ENCODE measurements around the gene LHFPL3.

LHFPL3 gene

DNA sequence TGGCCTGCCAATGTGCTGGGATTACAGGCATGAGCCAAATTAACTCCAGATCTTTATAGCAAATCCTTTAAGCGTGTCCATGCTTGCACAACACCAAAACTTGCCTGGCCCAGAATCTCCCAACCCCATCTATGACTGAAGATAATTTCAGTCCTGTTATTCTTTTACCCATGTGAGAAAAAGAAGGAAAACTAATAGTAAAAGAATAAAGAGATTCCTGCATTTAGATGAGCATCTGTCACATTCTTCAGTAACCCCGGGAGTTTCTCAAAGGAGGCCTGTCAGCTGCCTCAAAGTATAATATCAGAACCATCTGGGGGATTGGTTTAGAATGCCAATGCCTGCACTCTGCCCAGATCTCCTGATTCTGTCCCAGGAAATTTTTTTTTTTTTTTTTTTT lies 527.5 kb downstream of the LHFPL3 start:
- TF ChIP-seq, protein P1, sequence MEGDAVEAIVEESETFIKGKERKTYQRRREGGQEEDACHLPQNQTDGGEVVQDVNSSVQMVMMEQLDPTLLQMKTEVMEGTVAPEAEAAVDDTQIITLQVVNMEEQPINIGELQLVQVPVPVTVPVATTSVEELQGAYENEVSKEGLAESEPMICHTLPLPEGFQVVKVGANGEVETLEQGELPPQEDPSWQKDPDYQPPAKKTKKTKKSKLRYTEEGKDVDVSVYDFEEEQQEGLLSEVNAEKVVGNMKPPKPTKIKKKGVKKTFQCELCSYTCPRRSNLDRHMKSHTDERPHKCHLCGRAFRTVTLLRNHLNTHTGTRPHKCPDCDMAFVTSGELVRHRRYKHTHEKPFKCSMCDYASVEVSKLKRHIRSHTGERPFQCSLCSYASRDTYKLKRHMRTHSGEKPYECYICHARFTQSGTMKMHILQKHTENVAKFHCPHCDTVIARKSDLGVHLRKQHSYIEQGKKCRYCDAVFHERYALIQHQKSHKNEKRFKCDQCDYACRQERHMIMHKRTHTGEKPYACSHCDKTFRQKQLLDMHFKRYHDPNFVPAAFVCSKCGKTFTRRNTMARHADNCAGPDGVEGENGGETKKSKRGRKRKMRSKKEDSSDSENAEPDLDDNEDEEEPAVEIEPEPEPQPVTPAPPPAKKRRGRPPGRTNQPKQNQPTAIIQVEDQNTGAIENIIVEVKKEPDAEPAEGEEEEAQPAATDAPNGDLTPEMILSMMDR (IDR thresholded peaks at IDR 0.05) = no peak
- H3K4me3 ChIP-seq (ENCODE audit: low read depth in 1 of 2, low read length in 1 of 2) = no peak overlapping the region
- no peaks in the 10 kb centered on the region for H3K9me3 ChIP-seq
- no peaks in the 10 kb centered on the region for H3K27me3 ChIP-seq
- H3K36me3 ChIP-seq = no peaks in the 10 kb centered on the region
- H3K4me1 ChIP-seq (ENCODE audit: control insufficient read depth in 1 of 2, insufficient read depth in 1 of 2, low read depth in 1 of 2, low read length in 1 of 2) = no peaks in the 10 kb centered on the region
- no peak overlapping the region for H3K27ac ChIP-seq

DNA sequence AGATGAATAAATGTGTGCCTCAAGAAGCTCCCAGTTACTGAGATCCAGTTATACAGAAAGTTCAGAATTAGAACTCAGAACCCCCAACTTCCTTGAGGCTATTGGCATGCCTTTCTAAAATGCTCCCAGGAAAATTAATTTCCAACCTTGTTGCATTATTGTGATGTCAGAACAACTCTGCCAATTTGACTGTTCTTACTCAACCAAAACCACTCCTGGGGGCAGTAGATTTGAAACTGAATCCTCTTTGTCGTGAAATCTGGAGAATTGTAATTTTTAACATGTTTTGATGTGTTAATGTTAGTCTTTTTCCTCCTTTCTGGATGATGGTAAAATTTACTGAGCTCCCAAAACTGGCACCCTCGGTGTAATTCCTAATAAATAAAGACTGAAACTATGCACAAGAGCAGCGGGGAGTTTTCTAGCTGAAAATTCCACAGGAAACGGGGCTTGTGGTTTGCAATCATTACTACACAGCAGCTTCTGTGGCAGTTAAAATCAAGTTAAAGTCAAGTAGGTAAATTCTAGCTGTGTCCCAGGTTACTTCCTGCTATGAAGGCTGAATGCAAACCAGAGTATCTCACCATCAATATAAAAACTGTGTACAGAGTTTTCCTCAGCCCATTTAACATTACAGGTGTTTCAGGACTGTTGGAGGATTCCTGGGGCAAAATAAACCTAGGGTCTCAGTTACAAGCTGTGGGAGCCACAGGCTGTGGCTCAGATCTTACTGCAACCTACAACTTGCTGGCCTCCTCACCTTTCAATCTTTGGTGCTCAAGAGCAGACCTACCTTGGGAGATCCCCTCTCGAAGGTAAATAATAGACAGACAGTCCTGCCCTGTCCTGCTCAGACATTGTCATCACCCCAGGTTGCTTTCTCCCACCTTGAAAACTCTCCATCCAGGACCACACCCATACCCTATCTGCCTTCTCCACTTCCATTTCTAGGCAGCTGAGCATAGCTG lies 529.3 kb downstream of the LHFPL3 start:
- no peaks in the 10 kb centered on the region for H3K36me3 ChIP-seq
- no peak overlapping the region for H3K27ac ChIP-seq
- TF ChIP-seq, protein P1 (IDR thresholded peaks at IDR 0.05) = no peak
- H3K9me3 ChIP-seq = no peaks in the 10 kb centered on the region
- no peak overlapping the region for H3K4me3 ChIP-seq (ENCODE audit: low read depth in 1 of 2, low read length in 1 of 2)
- no peaks in the 10 kb centered on the region for H3K4me1 ChIP-seq (ENCODE audit: control insufficient read depth in 1 of 2, insufficient read depth in 1 of 2, low read depth in 1 of 2, low read length in 1 of 2)
- peaks cover 5% of the 10 kb centered on the region for H3K27me3 ChIP-seq

DNA sequence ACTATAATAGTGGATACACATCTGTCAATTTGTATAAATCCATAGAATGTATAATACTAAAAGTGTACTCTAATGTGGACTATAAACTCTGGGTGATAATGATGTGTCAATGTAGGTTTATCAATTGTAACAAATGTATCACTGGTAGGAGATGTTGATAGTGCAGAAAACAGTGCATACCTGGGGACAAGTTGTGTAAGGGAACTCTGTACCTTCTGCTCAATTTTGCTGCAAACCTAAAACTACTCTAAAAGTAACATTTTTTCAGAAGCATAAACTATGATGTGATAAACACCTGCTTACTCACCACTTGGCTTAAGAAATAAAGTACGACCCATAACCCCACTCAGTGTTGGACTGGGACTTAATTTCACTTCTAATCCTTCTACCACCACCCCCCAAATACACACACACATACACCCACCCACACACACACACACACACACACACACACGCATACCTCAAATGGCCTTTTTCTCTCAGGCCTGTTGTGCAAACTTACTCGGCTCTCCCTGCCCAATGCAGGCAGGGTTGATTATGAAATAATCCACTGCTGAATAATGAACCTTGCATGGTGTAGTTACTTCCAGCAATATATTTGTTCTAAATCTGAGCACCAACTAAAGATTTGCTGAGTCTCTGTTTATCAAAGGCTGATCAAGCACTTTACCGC lies 531.5 kb downstream of the LHFPL3 start:
- Histone ChIP-seq H3K4me1 (ENCODE audit: control insufficient read depth in 1 of 2, insufficient read depth in 1 of 2, low read depth in 1 of 2, low read length in 1 of 2) (no peaks in the 10 kb centered on the region), H3K27me3 (peaks cover 5% of the 10 kb centered on the region), H3K27ac (no peak overlapping the region), H3K9me3 (no peaks in the 10 kb centered on the region), H3K36me3 (no peaks in the 10 kb centered on the region), H3K4me3 (ENCODE audit: low read depth in 1 of 2, low read length in 1 of 2) (no peak overlapping the region)
- TF ChIP-seq, protein P1 (IDR thresholded peaks at IDR 0.05) = no peak

DNA sequence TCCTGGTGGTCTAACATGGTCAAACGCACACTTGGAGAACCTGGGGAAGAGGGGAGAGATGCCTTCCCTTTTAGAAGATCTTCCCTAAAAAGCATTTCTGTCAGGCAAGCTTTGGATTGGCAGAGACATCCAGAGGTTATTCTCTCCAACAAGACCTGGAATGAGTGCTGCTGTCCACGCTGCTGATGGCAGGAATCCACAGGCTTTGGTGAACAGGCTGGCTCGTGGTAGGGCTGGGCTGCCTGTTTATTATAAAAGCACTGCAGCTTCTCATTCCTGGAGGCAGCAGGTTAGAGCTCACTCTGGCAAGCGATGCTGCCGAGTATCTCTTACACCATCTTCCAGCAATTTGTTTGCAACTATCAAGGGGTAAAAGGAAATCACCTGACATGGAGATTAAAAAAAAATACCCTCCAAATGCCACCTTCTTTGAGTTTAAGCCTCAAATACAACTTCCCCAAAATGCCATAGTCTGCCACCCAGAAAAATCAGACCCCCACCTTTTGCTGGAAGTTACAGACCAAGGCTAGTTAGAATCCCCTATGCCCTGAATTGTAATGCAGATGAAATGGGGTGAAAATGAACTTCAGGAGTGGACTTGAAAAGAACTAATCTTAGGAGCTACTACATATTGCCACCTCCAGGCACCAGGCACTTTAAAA lies 533.5 kb downstream of the LHFPL3 start:
- Histone ChIP-seq H3K27me3 (peaks cover 5% of the 10 kb centered on the region), H3K4me1 (ENCODE audit: control insufficient read depth in 1 of 2, insufficient read depth in 1 of 2, low read depth in 1 of 2, low read length in 1 of 2) (no peaks in the 10 kb centered on the region), H3K36me3 (no peaks in the 10 kb centered on the region), H3K9me3 (no peaks in the 10 kb centered on the region), H3K27ac (no peak overlapping the region), H3K4me3 (ENCODE audit: low read depth in 1 of 2, low read length in 1 of 2) (no peak overlapping the region)
- TF ChIP-seq, protein P1 (IDR thresholded peaks at IDR 0.05) = no peak

DNA sequence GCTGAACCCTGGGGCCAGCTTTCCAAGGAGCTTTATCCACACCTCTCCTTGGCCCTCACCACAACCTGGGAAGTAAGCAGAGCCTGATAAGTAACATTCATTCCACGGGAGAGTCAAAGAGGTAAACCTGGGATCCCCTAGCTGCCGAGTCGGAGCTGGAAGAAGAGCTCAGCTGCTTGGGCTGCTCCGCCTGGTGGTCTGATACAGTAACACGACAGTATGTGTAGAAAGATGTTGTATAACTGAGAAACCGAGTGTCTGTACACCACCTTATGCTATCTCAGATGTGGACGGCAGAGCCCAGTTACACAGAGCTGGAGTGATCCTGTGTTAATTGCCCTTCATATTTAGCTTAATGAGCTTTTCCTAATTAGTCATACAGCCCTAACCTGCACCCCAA lies 534.3 kb downstream of the LHFPL3 start:
- H3K4me3 ChIP-seq (ENCODE audit: low read depth in 1 of 2, low read length in 1 of 2) = no peak overlapping the region
- H3K27ac ChIP-seq = no peak overlapping the region
- TF ChIP-seq, protein P1 (IDR thresholded peaks at IDR 0.05) = no peak
- peaks cover 5% of the 10 kb centered on the region for H3K27me3 ChIP-seq
- H3K36me3 ChIP-seq = no peaks in the 10 kb centered on the region
- H3K4me1 ChIP-seq (ENCODE audit: control insufficient read depth in 1 of 2, insufficient read depth in 1 of 2, low read depth in 1 of 2, low read length in 1 of 2) = no peaks in the 10 kb centered on the region
- H3K9me3 ChIP-seq = no peaks in the 10 kb centered on the region

Data from neutrophil (primary cell).